ENCODE results near the gene MFF. TPM values are rescaled to one million over a fixed set of nuclear protein-coding genes. Genes with fewer than 3 reads are reported as not detected.

Gene MFF
- polyA plus RNA-seq, 1 experiment, result 255 TPM

GRCh38 chr2:227320305-227321094, 4.6 kb upstream of the MFF start:
- Histone ChIP-seq H3K9me3 (ENCODE audit: control insufficient read depth, insufficient read depth, low read length) (peaks cover 7% of the 10 kb centered on the region), H3K27ac (ENCODE audit: low read depth, low read length) (no peak overlapping the region), H3K4me3 (ENCODE audit: low read depth, low read length) (no peak overlapping the region), H3K27me3 (ENCODE audit: control insufficient read depth, insufficient read depth, low read length) (no peaks in the 10 kb centered on the region)
- DNase-seq (ENCODE audit: low read depth, low spot score), result no peak
- ChIA-PET CTCF (no interaction called here), POLR2A (no interaction called here)
- TF ChIP-seq CTCF (IDR thresholded peaks at IDR 0.05; ENCODE audit: low read depth, low read length), result no peak

DNA sequence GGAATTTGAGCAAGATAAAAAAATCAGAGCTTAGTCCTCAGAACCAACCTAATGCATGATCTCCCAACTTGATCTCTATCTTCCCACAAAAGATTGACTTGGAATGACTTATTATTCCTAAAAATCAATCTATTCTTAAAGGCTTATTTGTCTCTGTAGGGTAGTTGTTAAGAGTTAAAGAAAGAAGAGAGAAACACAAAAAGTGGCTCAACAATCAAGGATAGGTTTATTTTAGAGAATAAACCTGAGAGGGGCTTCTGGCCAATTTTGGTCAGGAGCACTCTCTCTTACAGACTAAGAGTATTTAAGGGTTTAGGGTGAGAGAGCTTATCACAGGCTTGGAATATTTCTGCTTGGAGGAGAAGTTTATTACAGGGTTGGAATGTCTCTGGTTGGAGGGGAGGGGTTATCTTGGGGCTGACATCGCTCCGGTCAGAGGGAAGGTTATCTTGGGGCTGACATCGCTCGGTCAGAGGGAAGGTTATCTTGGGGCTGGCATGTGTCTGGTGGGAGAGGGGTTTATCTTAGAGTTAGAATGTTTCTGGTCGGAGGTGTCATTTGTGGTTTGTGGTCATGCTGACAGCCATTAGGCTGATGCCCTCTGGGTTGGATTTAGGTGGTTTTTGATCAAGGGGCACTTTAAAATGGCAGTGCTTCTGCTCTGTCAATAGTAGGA, 2.4 kb upstream of the MFF start:
- H3K4me3 ChIP-seq (ENCODE audit: low read depth, low read length), result no peak overlapping the region
- no peak for DNase-seq (ENCODE audit: low read depth, low spot score)
- H3K27me3 ChIP-seq (ENCODE audit: control insufficient read depth, insufficient read depth, low read length), result no peaks in the 10 kb centered on the region
- TF ChIP-seq CTCF (IDR thresholded peaks at IDR 0.05; ENCODE audit: low read depth, low read length), result no peak
- CTCF ChIA-PET, result no interaction called here
- peaks cover 7% of the 10 kb centered on the region for H3K9me3 ChIP-seq (ENCODE audit: control insufficient read depth, insufficient read depth, low read length)
- no peak overlapping the region for H3K27ac ChIP-seq (ENCODE audit: low read depth, low read length)
- POLR2A ChIA-PET, result no interaction called here

DNA sequence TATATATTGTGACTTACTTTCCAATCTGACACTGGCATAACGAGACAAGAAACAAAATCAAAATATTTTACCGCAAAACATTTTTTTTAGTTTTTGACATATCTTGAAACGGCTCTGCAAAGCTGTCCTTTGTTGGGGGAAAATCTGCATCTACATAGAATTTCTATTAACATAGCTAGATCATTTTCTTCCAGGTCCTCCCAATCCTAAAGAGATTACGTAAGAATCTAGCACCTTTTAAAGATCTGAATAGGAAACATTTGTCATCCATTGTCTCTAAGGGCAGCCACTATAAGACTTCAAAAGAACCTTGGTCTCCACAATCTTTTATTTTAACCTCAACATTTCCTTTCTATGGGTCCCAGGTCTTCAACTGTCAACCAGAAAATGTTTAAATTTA, 1.2 kb upstream of the MFF start:
- H3K27ac ChIP-seq (ENCODE audit: low read depth, low read length), result no peak overlapping the region
- no peak for DNase-seq (ENCODE audit: low read depth, low spot score)
- ChIA-PET CTCF (interaction anchor here (1.6 kb wide), 1 partner anchor 85 kb away, joined by 3 read pairs; no protein-coding TSS in a partner anchor), POLR2A (no interaction called here)
- peaks cover 7% of the 10 kb centered on the region for H3K9me3 ChIP-seq (ENCODE audit: control insufficient read depth, insufficient read depth, low read length)
- no peaks in the 10 kb centered on the region for H3K27me3 ChIP-seq (ENCODE audit: control insufficient read depth, insufficient read depth, low read length)
- no peak for TF ChIP-seq CTCF (IDR thresholded peaks at IDR 0.05; ENCODE audit: low read depth, low read length)
- no peak overlapping the region for H3K4me3 ChIP-seq (ENCODE audit: low read depth, low read length)

DNA sequence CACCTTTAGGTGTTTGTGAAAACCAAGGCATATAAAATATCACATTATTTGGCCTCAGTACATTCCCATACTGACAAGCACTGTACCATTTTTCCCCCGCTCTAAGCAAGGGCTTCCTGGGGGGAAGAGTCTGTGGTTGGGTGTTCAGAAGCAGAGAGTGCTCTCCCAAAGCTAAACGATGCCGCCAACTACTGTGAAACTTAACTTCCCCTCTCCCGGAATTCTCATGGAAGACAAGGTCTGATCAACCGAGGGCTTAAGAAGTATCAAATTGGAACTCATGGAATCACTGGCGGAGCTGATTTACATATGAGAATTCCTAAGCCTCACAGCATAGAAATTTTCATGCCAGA, 433 bp upstream of the MFF start:
- H3K4me3 ChIP-seq (ENCODE audit: low read depth, low read length), result peak overlapping the region; percentile 87
- peaks cover 7% of the 10 kb centered on the region for H3K9me3 ChIP-seq (ENCODE audit: control insufficient read depth, insufficient read depth, low read length)
- POLR2A ChIA-PET, result no interaction called here
- no peak for TF ChIP-seq CTCF (IDR thresholded peaks at IDR 0.05; ENCODE audit: low read depth, low read length)
- CTCF ChIA-PET, result interaction anchor here (1.6 kb wide), 1 partner anchor 86 kb away, joined by 3 read pairs; no protein-coding TSS in a partner anchor
- H3K27me3 ChIP-seq (ENCODE audit: control insufficient read depth, insufficient read depth, low read length), result no peaks in the 10 kb centered on the region
- no peak overlapping the region for H3K27ac ChIP-seq (ENCODE audit: low read depth, low read length)
- no peak for DNase-seq (ENCODE audit: low read depth, low spot score)

- ChIA-PET POLR2A (no interaction called here), CTCF (interaction anchor here (0.8 kb wide), 1 partner anchor 10 kb away, joined by 3 read pairs; no protein-coding TSS in a partner anchor)
- Histone ChIP-seq H3K27me3 (ENCODE audit: control insufficient read depth, insufficient read depth, low read length) (no peaks in the 10 kb centered on the region), H3K4me3 (ENCODE audit: low read depth, low read length) (peak overlapping the region; percentile 87), H3K27ac (ENCODE audit: low read depth, low read length) (peak overlapping the region; percentile 84), H3K9me3 (ENCODE audit: control insufficient read depth, insufficient read depth, low read length) (peaks cover 2% of the 10 kb centered on the region)
- no peak for TF ChIP-seq CTCF (IDR thresholded peaks at IDR 0.05; ENCODE audit: low read depth, low read length)
- no peak for DNase-seq (ENCODE audit: low read depth, low spot score)
These were observed 766 bp downstream of the MFF start for GRCh38 chr2:227325839-227326195.
